GM18505 (cell line): ENCODE results near the gene MDN1.
"Not testable (repeated sequence)": the region's sequence is repeated elsewhere in the genome, so short reads cannot be mapped to it uniquely, and the experiment has no call there.

Experiments
- ATAC-seq: cut with Tn5 transposase; IDR thresholded peaks from one replicate; pipeline ENCODE4 v1.9.1; 2021; ENCODE audit not compliant: unreplicated experiment
- POLR2A ChIP-seq: IDR thresholded peaks from 4 replicates; pipeline ENCODE4 v1.6.1; 2011; ENCODE audit warnings: borderline replicate concordance; ENCODE audit not compliant: insufficient read depth, insufficient read length; ENCODE audit errors: extremely low read depth

The MDN1 gene

GRCh38 chr6:89644864-89645263 is 174.7 kb downstream of the MDN1 start:
- TF ChIP-seq POLR2A: no peak
- ATAC-seq: no peak

- ATAC-seq: no peak
- TF ChIP-seq POLR2A: no peak
Observed at GRCh38 chr6:89643406-89643805, 176.2 kb downstream of the MDN1 start.

GRCh38 chr6:89642956-89643355 is 176.6 kb downstream of the MDN1 start:
- ATAC-seq: no peak
- TF ChIP-seq POLR2A: no peak

GRCh38 chr6:89641581-89641980 is 178.0 kb downstream of the MDN1 start:
- ATAC-seq: not testable (repeated sequence)

GRCh38 chr6:89640804-89641203 is 178.8 kb downstream of the MDN1 start:
- no peak for TF ChIP-seq POLR2A
- no peak for ATAC-seq

- TF ChIP-seq POLR2A: peak; percentile 96
- ATAC-seq: peak; percentile 98
Observed at GRCh38 chr6:89638320-89639195, 181.0 kb downstream of the MDN1 start, which contains the start of gene LYRM2. Gene LYRM2, minus strand, starts transcription at chr6:89638747. Its CDS starts 31 bp downstream, at chr6:89638716.

GRCh38 chr6:89637960-89638319 is 181.7 kb downstream of the MDN1 start:
- no peak for TF ChIP-seq POLR2A
- ATAC-seq: no peak

GRCh38 chr6:89636412-89636811 is 183.2 kb downstream of the MDN1 start:
- ATAC-seq: not testable (repeated sequence)

- TF ChIP-seq POLR2A: no peak
- no peak for ATAC-seq
Observed at GRCh38 chr6:89630488-89630887, 189.1 kb downstream of the MDN1 start.

GRCh38 chr6:89623749-89624148 is 195.8 kb downstream of the MDN1 start:
- no peak for TF ChIP-seq POLR2A
- no peak for ATAC-seq

- TF ChIP-seq POLR2A: no peak
- ATAC-seq: no peak
Observed at GRCh38 chr6:89619567-89619966, 200.0 kb downstream of the MDN1 start.

GRCh38 chr6:89618026-89618425 is 201.6 kb downstream of the MDN1 start:
- ATAC-seq: no peak
- TF ChIP-seq POLR2A: no peak

- ATAC-seq: no peak
Observed at GRCh38 chr6:89616531-89616930, 203.1 kb downstream of the MDN1 start.

GRCh38 chr6:89615882-89616281 is 203.7 kb downstream of the MDN1 start:
- no peak for TF ChIP-seq POLR2A
- no peak for ATAC-seq

More at GRCh38 chr6:89616531-89616930, 203.1 kb downstream of the MDN1 start:
- TF ChIP-seq POLR2A: no peak
